GM18873 (cell line): ENCODE measurements around the gene TFCP2.
A peak's percentile ranks its signal among the peaks of the same experiment; 100 is the strongest.

ENCODE experiments used
- ATAC-seq: cut with Tn5 transposase; IDR thresholded peaks from one replicate; pipeline ENCODE4 v1.9.1; 2021; ENCODE audit warnings: mild to moderate bottlenecking, moderate library complexity, moderate number of reproducible peaks; ENCODE audit not compliant: unreplicated experiment, low FRiP score

Gene TFCP2

GRCh38 chr12:51197736-51198567, 25.0 kb upstream of the TFCP2 start:
- no peak for ATAC-seq

- no peak for ATAC-seq
Observed at GRCh38 chr12:51196547-51196946, 23.6 kb upstream of the TFCP2 start.

GRCh38 chr12:51195841-51196240, 22.9 kb upstream of the TFCP2 start:
- no peak for ATAC-seq

- no peak for ATAC-seq
Observed at GRCh38 chr12:51192284-51192671, 19.3 kb upstream of the TFCP2 start.

GRCh38 chr12:51191516-51192283, 18.8 kb upstream of the TFCP2 start:
- no peak for ATAC-seq

- ATAC-seq = no peak
Observed at GRCh38 chr12:51190820-51191219, 17.9 kb upstream of the TFCP2 start.

GRCh38 chr12:51189790-51190355, 16.9 kb upstream of the TFCP2 start:
- ATAC-seq = no peak

- no peak for ATAC-seq
Observed at GRCh38 chr12:51188359-51189051, 15.6 kb upstream of the TFCP2 start.

- no peak for ATAC-seq
Observed at GRCh38 chr12:51187370-51187987, 14.5 kb upstream of the TFCP2 start.

- ATAC-seq = no peak
Observed at GRCh38 chr12:51186465-51187085, 13.6 kb upstream of the TFCP2 start.

GRCh38 chr12:51185171-51185717, 12.3 kb upstream of the TFCP2 start:
- no peak for ATAC-seq

- ATAC-seq = no peak
Observed at GRCh38 chr12:51183816-51184215, 10.9 kb upstream of the TFCP2 start.

GRCh38 chr12:51183349-51183748, 10.4 kb upstream of the TFCP2 start:
- no peak for ATAC-seq

- ATAC-seq = no peak
Observed at GRCh38 chr12:51181558-51181957, 8.6 kb upstream of the TFCP2 start.

GRCh38 chr12:51177897-51178296, 5.0 kb upstream of the TFCP2 start:
- ATAC-seq = no peak

GRCh38 chr12:51174501-51174900, 1.6 kb upstream of the TFCP2 start:
- ATAC-seq = no peak

- ATAC-seq = peak; percentile 19
Observed at GRCh38 chr12:51171884-51172514, 936 bp downstream of the TFCP2 start.

GRCh38 chr12:51163795-51164194, 9.1 kb downstream of the TFCP2 start:
- ATAC-seq = no peak

GRCh38 chr12:51162217-51162616, 10.7 kb downstream of the TFCP2 start:
- no peak for ATAC-seq
